GM21723 (cell line): Measurements from ENCODE around the gene MYO3B.

Experiments used
- ATAC-seq: cut with Tn5 transposase; IDR thresholded peaks from one replicate; pipeline ENCODE4 v1.9.1; 2021; ENCODE audit warnings: mild to moderate bottlenecking, moderate library complexity; ENCODE audit not compliant: unreplicated experiment

Gene MYO3B

DNA sequence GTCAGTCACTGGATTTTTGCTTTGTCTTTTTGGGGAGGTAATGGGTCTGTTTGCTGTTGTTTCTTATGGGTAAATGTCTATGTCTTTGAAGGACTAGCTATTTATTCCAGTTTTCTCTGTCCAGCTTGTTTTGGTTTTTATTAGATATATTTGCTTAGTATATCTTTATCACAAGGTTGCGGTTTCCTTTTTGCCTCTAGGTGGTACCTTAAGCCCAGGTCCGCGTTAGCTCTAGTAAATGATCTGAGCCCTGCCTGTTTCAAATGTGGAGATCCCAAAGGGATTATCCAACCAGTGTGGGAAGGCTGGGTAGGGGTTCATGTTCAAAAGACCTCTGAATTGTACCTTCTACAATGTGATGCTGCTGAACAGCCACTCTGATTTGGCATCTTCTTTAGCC lies 114.5 kb downstream of the MYO3B start:
- no peak for ATAC-seq

DNA sequence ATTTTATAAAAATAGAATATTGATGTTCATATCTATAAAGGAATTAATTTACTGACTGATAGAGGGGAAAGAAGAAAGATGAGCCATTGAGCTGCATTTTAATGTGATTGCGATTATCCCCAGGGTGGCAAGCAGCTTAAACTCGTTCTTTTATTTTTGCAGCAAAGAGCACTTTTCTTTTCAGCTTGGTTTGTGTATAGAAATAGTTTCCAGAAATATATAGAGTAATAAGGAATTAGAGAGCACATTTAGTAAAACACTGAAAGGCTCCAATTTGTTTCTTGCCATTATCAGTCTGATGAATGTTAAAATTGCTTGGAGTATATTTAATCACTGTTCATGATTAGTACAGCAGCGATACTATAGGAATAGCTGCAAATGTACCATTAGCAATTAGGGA lies 119.5 kb downstream of the MYO3B start:
- ATAC-seq: no peak

DNA sequence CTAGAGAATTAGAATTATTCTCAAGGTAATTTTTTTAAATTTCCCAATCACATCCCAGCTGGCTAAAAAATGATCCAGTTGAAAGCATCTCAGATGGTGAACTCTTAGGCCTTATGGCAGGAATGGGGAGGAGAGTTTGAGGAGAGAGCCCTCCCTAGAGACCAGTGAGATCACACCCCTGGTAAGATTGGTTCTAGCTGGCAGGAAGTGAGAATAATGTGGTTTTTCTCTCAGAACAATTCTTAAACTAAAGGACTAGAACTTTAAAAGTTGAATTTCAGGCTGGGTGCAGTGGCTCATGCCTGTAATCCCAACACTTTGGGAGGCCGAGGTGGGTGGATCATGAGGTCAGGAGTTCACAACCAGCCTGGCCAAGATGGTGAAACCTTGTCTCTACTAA lies 120.2 kb downstream of the MYO3B start:
- ATAC-seq: peak; percentile 83

DNA sequence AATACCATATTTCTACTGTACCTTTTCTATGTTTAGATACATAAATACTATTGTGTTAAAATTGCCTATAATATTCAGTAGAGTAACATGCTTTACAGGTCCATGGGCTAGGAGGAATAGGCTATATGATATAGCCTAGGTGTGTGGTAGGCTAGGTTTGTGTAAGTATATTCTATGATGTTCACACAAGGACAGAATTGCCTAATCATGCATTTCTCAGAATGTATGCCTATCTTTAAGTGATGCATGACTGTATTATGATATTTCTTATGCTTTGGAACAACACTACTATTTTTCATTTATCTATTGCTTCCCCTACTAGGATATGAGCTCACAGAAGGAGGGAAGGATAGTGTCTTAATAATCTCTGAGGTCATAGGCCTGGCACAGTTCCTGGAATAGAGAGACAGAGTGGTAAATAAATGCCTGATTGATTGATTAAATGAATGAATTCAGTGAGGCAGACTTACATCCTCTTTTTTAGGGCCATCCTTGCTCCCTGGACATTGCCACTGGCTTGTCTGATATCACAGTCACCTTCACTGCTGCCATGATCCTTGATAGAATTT lies 121.0 kb downstream of the MYO3B start:
- no peak for ATAC-seq

DNA sequence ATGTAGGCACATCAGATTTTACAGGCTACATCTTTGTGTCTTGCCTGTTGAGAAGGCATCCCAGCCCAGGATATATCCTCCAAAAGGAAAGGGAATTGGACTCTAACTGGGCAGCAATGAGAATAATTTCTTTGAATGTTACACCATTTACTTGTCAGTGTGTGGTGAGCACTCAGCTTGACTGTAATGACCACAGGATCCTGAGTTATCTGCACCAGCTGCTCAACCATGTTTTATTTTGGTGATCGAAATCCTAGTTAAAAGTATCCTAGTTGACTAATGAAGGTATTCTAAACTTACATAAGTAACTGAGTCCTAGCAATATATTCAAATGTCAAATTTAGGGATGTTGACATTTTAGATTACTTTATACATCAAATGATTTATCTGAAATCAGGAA lies 123.0 kb downstream of the MYO3B start:
- no peak for ATAC-seq

DNA sequence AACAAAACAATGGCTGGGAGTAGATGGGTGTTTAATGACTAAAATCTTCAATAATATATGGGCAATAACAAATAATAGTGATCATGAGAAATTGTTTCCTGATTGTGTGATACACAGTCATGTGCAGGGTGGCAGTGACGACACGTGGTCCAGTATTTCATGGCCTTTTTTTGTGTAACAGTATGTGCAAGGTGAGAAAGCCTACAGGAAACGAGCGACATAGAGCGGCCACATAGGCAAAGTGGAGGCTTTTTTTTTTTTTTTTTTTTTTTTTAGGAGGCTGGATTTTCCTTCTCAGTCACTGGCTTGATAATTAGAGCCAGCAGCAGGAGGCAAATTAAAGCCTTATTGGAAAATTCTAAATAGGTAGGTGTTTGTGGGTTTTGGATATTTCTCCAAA lies 123.7 kb downstream of the MYO3B start:
- no peak for ATAC-seq

DNA sequence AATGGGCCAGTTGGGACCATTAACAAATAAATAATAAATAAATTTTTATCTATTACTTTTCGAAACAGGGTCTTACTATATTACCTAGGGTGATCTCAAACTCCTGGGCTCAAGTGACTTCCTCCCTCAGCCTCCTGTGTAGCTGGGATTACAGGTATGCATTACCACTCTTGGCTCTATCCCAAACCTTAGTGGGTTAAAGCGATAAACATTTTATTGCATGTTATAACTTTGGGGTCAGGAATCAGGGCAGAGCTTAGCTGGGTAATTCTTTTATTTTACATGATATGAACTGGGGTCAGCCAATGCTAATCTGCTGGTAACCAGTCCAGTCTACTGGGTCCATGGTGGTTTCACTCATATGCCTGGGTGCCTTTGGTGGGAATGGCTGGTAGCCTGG lies 127.8 kb downstream of the MYO3B start:
- ATAC-seq: no peak

DNA sequence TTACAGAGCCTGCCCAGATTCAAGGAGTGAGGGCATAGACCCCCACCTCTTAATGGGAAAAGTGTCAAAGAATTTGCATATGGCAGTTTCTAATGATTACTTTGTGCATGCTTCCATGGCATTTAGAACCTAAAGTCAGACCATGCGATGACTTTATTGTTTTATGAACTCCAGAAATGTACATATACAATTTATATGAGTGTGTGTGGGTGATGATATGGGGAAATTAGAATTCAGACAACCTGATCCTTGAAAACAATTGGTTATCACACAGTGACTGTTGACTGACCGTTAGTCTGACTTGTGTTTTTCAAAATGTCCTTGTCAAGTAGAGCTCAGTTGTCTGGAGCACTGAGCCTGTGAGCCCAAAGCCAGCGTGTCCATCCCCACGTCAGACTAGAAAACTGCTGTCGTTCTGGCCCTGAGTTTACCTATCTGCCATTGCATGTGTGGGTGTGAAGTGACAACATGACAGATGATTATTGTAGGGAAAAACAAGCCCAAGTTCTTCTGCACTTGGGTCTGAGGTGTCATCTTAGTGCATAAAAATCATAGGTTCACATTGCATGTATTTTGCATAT lies 128.4 kb downstream of the MYO3B start:
- ATAC-seq: no peak

DNA sequence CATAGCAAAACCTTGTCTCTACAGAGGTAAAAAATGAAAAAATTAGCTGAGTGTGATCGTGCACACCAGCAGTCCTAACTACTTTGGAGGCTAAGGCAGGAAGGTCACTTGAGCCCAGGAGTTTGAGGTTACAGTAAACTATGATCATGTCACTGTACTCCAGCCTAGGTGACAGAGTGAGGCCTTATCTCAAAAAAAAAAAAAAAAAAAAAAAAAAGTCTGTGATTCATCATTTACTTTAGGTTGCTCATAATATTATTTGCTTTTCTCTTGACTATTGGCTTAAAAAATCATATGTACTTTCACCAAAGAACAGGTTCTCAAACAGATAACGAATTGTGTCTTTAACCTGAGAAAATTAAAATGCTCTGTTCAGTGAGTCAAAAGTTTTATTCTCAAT lies 129.1 kb downstream of the MYO3B start:
- ATAC-seq: no peak

DNA sequence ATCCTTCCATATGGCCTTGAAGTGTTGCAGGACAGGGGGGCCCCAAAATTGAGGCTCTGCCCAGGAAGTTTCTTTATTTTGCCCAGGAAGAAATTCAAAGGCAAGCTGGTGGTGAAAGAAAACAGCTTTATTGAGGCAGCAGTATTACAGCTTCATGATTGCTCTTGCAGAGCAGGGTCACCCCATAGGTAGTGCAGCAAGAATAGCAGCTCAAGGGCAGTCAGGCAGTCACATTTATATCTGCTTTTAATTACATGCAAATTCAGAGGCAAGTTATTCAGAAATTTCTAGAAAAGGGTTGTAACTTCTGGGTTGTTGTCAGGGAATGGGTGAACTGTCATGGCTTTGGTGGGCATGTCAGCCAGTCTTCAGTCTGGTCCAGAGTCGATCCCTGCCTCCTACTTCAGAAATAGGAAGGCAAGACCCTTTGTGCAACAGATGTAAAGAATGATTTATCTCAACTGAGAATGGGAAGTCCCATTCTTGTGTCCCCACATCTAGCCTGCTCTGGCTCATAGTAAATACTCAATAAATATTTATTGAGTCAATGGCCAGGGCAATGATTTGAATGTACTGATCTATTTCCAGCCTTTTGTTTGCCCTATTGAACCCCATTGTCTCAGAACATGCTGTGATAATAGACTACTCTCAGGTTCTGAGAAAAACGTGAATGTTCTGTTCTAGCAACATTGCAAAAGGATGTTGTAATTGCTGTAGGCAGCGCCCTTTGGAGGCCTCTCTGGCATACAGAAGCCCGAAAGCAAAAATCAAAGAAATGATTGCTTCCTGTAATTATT lies 129.8 kb downstream of the MYO3B start:
- ATAC-seq: no peak

DNA sequence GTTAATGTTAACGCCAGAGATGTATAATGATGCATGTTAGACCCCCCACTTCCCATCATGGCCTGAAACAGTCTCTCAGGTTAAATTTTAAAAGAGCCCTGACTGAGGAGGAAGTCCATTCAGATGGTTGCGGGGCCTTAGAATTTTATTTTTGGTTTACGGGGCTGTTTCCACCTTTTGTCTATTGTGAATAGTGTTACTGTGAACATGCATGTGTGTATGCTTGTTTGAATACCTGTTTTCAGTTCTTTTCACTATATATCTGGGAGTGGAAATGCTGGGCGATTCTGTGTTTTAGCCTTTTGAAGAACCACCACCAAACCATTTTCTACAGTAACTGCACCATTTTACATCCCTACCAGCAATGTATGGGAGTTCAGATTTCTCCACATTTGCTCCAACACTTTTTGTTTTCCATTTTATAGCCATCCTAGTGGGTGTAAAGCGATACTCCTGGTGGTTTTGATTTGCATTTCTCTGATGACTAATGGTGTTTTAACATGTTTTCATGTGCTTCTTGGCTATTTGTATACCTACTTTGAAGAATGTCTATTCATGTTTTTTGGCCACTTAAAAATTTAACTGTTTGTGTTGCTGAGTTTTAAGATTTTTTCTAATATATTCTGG lies 133.0 kb downstream of the MYO3B start:
- ATAC-seq: peak; percentile 57

DNA sequence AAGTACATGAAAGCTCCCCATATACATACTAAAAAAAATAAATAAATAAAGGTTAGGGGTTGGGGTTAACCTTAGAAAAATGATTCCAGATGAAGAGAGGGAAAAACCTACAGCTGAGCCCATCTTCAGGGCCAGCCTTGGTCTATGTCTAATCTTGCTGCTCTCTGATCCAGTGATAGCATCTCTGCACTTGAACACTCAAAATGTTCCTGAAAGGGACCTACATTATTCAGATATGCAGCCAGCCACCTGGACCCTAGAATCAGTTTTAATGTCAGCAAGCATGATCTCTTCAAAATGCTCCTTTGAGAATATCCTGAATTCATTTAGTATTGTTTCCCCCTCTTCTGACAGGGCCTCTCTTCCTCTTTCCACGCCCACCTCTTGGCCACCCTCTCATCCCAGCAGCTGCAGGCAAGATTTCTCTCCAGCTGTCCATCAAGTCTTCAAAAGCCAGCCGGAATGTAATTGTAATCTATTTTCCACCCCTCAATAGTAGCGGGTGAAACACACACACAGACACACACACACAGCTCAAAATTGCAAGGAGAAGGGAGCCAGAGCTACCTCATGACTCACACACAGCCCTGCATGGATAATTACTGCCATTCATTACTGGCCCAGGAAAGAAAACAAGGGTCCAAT lies 135.5 kb downstream of the MYO3B start:
- ATAC-seq: no peak

DNA sequence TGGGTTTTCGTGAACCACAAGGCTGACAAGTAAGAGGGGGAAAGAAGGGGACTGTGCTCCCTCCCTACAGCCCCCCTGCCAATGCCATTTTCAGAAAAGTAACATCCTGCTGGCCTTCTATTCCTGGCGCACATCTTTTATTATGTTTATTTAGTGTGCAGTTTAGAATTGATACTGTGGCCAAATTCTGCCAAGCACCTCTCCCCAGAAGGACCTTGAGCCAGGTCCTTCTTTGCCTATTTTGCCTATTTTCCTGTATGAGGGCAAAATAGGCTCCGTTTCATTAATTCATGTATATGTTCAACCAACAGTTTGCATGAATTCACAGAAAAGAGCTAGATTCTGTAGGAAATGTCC lies 136.0 kb downstream of the MYO3B start:
- no peak for ATAC-seq

DNA sequence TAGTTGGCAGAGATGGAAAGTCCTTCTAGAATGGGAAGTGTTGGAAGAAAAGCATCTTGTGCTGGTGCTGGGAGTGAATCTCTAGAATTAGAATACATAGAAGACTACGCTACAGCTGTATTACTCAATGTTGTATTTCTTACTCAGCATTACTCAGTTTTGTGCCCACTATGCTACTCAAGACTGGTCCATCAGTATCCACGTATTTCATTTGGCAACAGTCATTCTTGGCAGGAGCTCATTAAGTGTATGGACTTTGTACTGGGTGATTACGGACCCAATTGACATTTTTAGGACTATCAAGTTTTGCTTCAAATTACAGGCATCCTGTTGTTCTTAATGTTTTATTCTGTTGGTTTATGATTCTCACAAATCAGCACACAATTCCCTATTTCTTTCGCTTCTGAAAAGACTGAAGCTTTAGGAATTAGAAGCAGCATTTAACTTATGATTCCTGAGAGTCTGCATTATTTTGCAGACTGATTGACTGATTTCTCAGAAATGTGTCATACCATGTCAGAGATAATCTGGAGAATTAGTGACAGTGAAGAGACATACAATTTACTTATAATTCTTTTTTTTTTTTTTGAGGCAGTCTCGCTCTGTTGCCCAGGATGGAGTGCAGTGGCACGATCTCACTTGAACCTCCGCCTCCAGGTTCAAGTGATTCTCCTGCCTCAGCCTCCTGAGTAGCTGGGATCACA lies 136.9 kb downstream of the MYO3B start:
- ATAC-seq: no peak

DNA sequence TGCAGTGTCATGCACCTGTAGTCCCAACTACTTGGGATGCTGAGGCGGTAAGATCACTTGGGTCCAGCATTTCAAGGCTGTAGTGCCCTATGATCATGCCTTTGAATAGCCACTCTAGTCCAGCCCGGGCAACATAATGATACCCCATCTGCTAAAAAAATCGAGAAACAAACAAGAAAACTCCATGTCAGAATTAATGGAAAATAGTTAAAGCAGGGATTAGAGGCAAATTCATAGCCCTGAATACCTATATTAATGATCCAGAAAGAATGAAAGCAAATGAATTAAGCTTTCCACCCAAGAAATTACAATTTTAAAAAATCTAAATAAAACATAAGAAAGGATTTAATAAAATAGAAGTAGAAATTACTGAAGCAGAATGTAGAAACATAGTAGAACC lies 143.0 kb downstream of the MYO3B start:
- ATAC-seq: no peak

DNA sequence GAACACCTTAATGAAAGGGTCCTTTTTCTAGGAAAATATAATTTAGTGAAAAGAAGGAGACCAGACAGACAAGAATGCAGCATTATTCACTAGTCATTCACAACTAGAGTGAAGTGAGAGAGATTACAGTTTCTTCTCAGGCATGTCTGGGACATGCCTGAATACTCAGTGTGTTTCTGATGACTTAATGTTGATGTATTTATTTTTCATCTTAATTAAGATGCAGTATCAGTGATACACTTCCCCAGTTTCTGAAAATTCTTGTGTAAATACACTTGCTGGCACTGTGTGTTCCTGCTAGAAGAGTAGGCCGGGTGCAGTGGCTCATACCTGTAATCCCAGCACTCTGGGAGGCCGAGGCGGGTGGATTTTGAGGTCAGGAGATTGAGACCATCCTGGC lies 143.6 kb downstream of the MYO3B start:
- ATAC-seq: no peak

DNA sequence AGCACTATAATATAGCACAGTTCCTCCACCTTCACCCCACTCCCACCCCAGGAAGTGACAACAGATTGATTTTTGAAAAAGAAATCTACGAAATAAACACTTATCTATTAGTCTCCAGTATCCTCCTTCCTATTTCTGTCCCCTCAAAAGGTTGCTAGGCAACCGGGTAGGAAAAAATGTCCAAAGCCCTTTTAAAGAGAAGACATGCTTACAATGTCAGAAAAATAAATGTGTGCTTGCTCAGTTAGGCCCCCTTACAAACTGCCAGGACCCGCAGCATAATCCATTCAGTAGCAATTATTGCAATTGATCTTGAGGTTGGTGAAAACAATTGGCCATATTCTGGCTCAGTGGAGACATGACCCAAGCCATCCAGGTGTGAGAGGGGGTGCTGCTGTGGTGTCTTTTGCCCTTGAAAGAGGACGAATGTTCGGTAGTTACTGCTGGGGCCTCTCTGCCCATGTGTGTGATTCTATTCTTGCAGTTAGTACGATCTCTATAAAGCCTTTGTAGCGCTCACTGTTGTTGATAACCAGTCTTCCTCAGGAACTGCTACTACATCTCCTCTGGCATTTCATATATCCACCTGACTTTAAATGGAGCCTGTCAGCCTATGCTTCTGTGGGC lies 144.3 kb downstream of the MYO3B start:
- no peak for ATAC-seq

DNA sequence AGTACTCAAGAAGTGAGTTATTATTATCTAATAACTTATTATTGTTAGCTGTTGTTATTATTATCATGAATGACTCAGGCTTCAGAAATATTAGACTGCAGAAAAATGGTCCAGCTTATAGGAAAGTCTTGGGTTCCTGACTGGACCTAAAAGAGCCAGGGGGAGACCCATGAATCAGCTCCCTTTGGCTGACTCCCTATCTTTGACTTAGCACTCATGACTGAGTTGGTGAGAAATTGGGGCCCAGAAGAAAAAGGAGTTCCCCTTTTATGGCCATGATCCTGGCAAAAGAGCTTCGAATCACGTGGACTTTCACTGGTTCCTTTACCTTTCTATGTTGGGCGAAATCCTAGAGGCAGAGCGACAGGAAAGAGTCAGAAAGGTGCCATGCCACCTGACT lies 145.8 kb downstream of the MYO3B start:
- no peak for ATAC-seq

DNA sequence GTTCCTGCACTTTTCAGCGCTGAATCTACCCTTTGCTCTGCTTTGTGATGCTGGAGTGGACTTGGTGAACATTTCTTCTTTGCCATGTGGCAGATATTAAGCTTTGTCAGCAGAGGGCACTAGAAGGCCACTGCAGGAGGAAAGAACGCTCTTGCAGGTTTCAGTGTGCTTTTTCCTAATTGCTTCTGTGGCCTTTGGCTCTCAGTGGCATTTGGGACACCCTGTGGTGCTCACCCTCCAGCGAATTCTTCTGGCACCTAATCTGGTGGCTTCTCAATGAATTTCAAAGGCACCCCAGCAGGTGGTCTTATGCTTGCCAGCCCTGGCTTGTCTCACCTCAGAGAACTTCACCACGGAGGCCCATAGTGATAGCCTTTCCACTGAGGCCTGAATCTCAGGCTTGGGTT lies 146.7 kb downstream of the MYO3B start:
- ATAC-seq: no peak

DNA sequence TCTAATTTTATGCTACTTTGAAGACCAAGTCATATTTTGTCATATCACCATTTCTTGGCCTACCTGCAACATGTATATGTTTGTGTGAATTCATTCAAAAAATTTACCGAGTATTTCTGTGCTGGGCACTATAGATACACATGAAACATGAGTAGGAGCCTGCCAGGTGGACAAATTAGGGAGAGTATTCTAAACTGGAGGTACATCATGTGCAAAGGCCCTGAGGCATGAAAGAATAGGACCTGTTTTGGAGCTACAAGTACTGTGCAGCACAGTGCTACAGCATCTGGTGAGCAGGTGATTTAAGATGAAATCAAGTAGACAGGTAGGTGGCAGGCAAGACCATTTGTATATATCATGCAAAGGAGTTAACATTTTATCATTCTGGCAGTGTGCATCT lies 152.9 kb downstream of the MYO3B start:
- ATAC-seq: no peak
